ENCODE data around the gene C9. TPM values are rescaled to one million over a fixed set of nuclear protein-coding genes. Genes with fewer than 3 reads are reported as not detected.

The C9 gene
- total RNA-seq, 1 donor from 2014 or later, result not detected

GRCh38 chr5:39260095-39260494, 104.2 kb downstream of the C9 start:
- TF ChIP-seq CTCF (conservative IDR thresholded peaks at IDR 0.05), result no peak
- Mint-ChIP-seq H3K36me3 (ENCODE audit: low read depth) (no peaks in the 10 kb centered on the region), H3K4me3 (no peak overlapping the region), H3K9me3 (peaks cover 3% of the 10 kb centered on the region), H3K4me1 (no peaks in the 10 kb centered on the region), H3K27me3 (ENCODE audit: low read depth) (peaks cover 11% of the 10 kb centered on the region), H3K27ac (ENCODE audit: unreplicated experiment) (no peak overlapping the region)
- no peak for DNase-seq (ENCODE audit: low read depth, low spot score)

GRCh38 chr5:39257554-39257953, 106.7 kb downstream of the C9 start:
- Mint-ChIP-seq H3K4me1 (no peaks in the 10 kb centered on the region), H3K27ac (ENCODE audit: unreplicated experiment) (no peak overlapping the region), H3K9me3 (no peaks in the 10 kb centered on the region), H3K4me3 (no peak overlapping the region), H3K36me3 (ENCODE audit: low read depth) (no peaks in the 10 kb centered on the region), H3K27me3 (ENCODE audit: low read depth) (peaks cover 19% of the 10 kb centered on the region)
- no peak for TF ChIP-seq CTCF (conservative IDR thresholded peaks at IDR 0.05)
- DNase-seq (ENCODE audit: low read depth, low spot score), result no peak

GRCh38 chr5:39256477-39257235, 107.6 kb downstream of the C9 start:
- Mint-ChIP-seq H3K9me3 (no peaks in the 10 kb centered on the region), H3K27ac (ENCODE audit: unreplicated experiment) (no peak overlapping the region), H3K36me3 (ENCODE audit: low read depth) (no peaks in the 10 kb centered on the region), H3K4me3 (no peak overlapping the region), H3K27me3 (ENCODE audit: low read depth) (peaks cover 19% of the 10 kb centered on the region), H3K4me1 (no peaks in the 10 kb centered on the region)
- TF ChIP-seq CTCF (conservative IDR thresholded peaks at IDR 0.05), result no peak
- DNase-seq (ENCODE audit: low read depth, low spot score), result no peak

DNA sequence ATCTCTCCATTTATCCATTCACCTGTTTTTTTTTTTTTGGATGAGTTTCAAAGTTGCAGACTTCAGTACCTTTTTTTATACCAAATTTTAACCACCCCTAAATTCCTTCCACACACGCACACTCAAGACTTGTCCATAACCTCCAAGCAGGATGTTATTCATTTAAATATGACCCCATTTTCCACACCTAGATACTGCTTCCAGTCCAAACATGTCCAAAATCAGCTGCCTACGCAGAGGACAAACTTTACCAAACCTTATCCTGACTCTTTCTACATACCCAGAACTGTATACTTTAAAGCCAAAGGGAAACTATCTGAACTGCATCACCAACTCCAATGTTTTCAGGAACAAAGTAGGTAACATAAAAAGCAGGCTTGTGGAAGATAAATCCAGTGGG, 108.9 kb downstream of the C9 start:
- no peak for DNase-seq (ENCODE audit: low read depth, low spot score)
- no peak for TF ChIP-seq CTCF (conservative IDR thresholded peaks at IDR 0.05)
- Mint-ChIP-seq H3K27me3 (ENCODE audit: low read depth) (peaks cover 19% of the 10 kb centered on the region), H3K4me1 (no peaks in the 10 kb centered on the region), H3K4me3 (no peak overlapping the region), H3K27ac (ENCODE audit: unreplicated experiment) (no peak overlapping the region), H3K36me3 (ENCODE audit: low read depth) (no peaks in the 10 kb centered on the region), H3K9me3 (no peaks in the 10 kb centered on the region)

DNA sequence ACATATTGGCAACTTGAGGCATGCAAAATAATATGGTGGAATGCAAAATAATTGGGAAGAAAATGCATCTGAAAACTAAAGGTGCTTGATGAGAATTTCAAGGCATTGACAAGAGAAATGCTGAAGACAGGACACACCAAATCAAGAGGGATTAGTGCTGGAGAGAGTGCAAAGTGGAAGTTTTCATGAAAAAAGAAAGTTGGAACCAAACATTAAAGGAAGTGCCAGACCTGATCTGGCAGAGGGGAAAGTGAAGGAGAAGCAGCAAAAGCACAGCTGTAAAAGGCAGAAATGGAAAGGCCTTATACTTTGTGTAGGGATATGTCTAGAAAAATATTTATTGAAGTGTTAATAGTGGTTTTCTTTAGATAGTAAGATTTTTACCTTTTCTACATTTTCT, 109.6 kb downstream of the C9 start:
- no peak for DNase-seq (ENCODE audit: low read depth, low spot score)
- Mint-ChIP-seq H3K36me3 (ENCODE audit: low read depth) (no peaks in the 10 kb centered on the region), H3K4me1 (no peaks in the 10 kb centered on the region), H3K27ac (ENCODE audit: unreplicated experiment) (no peak overlapping the region), H3K4me3 (no peak overlapping the region), H3K27me3 (ENCODE audit: low read depth) (peaks cover 19% of the 10 kb centered on the region), H3K9me3 (no peaks in the 10 kb centered on the region)
- no peak for TF ChIP-seq CTCF (conservative IDR thresholded peaks at IDR 0.05)

Measured in neural crest cell (in vitro differentiated cells).